Measurements from ENCODE around the gene PCF11.

GRCh38 chr11:83185767-83186166, 28.8 kb downstream of the PCF11 start:
- no peak for TF ChIP-seq CTCF (IDR thresholded peaks at IDR 0.05)
- no peak for TF ChIP-seq POLR2A (IDR thresholded peaks at IDR 0.05)

All from right lobe of liver (tissue), 4 donors.